ENCODE data around the gene DCBLD1.

DCBLD1 gene

GRCh38 chr6:117561128-117561527 lies 78.7 kb downstream of the DCBLD1 start:
- DNase-seq, result no peak

- no peak for DNase-seq
Observed at GRCh38 chr6:117564681-117565080, 82.2 kb downstream of the DCBLD1 start.

- no peak for DNase-seq
Observed at GRCh38 chr6:117568247-117568646, 85.8 kb downstream of the DCBLD1 start.

GRCh38 chr6:117568831-117569410 lies 86.4 kb downstream of the DCBLD1 start:
- DNase-seq, result no peak

- DNase-seq, result no peak
Observed at GRCh38 chr6:117573006-117573680, 90.7 kb downstream of the DCBLD1 start.

GRCh38 chr6:117574198-117574597 lies 91.7 kb downstream of the DCBLD1 start:
- DNase-seq, result no peak

- DNase-seq, result no peak
Observed at GRCh38 chr6:117585647-117586046, 103.2 kb downstream of the DCBLD1 start.

GRCh38 chr6:117590447-117590846 lies 108.0 kb downstream of the DCBLD1 start:
- DNase-seq, result no peak

- DNase-seq, result no peak
Observed at GRCh38 chr6:117591405-117591804, 108.9 kb downstream of the DCBLD1 start.

- no peak for DNase-seq
Observed at GRCh38 chr6:117592983-117593759, 110.7 kb downstream of the DCBLD1 start.

GRCh38 chr6:117595099-117595923 lies 112.8 kb downstream of the DCBLD1 start:
- DNase-seq, result no peak

- DNase-seq, result no peak
Observed at GRCh38 chr6:117597755-117598154, 115.3 kb downstream of the DCBLD1 start.

Measured in left hindlimb (tissue), 1 donor.